HG03520 (cell line): ENCODE data around the gene CLDN9.

Experiments
- ATAC-seq: cut with Tn5 transposase; IDR thresholded peaks from one replicate; pipeline ENCODE4 v1.9.1; 2021; ENCODE audit warnings: mild to moderate bottlenecking, moderate library complexity; ENCODE audit not compliant: unreplicated experiment

CLDN9 gene, protein sequence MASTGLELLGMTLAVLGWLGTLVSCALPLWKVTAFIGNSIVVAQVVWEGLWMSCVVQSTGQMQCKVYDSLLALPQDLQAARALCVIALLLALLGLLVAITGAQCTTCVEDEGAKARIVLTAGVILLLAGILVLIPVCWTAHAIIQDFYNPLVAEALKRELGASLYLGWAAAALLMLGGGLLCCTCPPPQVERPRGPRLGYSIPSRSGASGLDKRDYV

DNA sequence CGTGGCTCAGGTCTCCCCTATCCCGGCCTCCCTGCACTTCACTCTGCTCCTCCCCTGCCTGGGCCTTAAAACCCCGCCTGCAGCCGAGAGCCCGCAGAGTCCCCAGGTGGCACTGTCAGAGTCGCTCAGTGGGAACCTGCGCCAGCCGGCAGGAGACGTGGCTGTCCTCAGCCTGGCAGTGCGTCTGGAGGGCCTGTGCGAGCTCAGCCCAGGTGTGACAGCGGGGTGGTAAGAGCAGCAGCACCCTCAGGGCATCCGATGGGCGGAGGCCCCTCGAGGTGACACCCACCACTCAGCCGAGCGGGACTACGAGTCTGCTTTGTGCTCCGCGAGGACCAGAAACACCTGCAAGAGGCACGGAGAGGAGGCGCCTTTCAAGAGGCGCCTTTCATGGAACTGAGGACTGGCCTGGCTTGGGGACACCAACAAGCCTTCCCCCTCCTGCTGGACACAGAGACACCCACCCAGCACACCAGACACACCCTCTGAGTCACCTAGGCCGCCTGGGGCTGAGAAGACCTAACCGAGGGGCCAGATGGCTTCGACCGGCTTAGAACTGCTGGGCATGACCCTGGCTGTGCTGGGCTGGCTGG is at the start of gene CLDN9:
Gene CLDN9, plus strand, starts transcription at position 96 of the 593 bp plus-strand sequence. Its CDS starts 440 bp downstream, at position 536.
- no peak for ATAC-seq

DNA sequence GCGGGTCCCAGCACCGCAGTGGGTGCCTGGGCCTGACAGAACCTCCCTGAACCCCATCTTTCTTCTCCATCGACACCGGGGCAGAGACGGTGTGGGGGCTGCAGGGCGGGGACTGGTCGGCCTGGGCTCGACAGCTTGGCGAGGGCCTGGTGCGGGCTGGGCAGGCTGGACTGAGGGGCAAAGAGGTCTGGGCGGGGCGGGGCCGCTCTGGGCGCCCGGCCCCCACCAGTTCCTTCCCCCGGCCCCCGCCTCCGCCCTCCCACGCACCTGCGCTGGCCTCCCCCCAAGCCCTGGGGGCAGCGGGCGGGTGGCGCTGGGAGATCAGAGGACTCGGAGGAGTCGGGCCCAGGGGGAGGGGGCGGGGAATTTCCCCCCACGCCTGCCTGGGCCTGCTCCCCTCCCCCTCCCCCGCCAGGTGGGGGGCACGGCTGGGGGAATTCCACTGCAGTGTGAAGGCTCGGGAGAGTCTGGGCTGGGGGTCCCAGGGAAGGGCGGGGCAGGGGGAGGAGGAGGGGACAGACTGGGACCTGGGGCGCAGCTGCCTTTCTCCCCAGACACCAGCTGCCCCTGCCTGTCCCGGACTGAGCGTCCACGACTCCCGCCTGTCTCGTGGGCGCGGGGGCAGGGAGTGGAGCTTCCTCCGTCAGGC is 49.5 kb upstream of the CLDN9 start:
- ATAC-seq: no peak

DNA sequence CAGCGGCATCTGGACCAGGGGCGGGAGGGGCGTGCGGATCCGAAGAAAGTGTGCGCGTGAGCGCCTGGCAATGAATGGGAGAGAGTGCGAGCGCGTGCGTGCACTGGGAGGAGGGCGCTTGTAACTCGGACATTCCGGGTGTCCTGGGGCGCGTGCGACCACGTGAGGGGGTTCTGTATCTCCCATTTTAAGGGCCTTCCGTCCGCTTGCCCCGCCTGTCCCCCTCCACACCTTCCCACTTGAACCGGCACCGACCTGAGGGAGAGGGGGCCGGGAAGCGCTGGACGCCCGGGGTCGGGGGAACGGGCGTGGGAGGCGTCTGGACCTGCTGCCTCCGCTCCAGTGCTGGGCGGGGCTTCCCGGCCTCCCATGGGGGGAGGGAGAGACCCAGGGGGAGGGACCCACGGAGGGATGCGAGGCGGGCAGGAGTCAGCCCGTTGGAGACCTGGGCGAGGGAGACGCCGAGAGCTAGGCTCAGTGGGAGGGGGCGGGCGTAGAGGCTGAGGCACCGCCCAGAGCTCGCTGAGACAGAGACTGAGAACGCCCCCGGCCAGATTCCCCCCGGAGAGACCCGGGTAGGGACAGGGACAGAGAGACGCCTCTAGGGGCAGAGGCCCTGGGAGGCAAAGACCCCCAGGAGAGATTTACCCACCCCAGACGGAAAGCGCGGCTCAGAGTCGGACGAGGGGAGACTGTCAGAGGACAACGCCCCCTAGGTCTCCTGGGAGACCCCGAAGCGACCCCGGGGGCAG is 48.8 kb upstream of the CLDN9 start, which contains the start of gene KREMEN2:
Gene KREMEN2, plus strand, starts transcription at position 553 of the 752 bp plus-strand sequence. CDS start 246 bp downstream, outside the sequence.
- ATAC-seq: no peak

DNA sequence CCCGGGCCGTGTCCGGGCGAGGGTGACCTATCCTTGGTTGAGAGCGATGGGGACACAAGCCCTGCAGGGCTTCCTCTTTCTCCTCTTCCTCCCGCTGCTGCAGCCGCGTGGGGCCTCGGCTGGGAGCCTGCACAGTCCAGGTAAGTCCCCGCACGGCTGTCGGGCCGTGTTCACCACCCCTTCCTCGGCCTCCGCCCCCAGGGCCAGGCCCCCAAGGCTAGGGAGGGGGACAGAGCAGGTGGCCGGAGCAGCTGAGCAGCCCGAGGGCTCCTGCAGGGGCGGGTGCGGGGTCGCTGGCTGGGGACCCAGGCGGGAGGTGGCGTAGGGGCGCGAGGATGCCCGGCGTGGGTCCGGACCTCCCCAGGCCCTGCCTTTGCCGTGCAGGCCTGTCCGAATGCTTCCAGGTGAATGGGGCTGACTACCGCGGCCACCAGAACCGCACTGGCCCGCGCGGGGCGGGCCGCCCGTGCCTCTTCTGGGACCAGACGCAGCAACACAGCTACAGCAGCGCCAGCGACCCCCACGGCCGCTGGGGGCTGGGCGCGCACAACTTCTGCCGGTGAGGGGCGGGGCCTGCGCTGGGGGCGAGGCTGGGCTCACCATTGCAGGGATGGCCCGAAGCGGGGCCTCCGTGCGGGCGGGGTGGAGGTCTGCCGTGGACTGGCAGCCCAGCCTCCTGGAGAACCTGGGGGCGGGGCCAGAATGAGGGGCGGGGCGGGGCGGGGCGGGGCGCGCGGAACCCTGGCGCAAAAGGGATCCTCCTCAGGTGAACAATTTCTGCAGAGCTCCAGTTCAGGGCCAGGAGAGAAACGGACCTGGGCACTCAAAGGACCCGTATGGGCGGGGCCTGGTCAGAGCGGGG is 48.0 kb upstream of the CLDN9 start:
- ATAC-seq: no peak

DNA sequence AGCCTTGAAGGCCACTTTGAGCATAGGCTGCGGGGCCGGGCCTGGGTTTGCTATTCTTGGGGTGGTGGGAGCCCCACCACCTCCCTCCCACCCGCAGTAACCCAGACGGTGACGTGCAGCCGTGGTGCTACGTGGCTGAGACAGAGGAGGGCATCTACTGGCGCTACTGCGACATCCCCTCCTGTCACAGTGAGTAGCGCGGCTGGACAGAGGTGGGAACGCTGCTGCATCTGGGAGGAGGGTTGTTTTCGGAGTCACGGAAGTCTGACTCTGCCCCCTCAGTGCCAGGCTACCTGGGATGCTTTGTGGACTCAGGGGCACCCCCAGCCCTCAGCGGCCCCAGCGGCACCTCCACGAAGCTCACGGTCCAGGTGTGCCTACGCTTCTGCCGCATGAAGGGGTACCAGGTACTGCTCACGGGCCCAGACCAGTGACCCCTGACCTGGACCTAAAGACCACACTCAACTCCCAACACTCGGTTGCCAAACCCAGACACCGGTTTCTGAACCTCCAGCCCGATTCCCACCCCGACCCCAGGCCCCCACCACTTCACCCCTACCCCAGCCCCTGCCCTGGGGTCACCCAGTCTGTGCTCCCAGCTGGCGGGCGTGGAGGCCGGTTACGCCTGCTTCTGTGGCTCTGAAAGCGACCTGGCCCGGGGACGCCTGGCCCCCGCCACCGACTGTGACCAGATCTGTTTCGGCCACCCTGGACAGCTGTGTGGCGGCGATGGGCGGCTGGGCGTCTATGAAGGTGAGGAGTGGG is 46.5 kb upstream of the CLDN9 start:
- ATAC-seq: no peak

DNA sequence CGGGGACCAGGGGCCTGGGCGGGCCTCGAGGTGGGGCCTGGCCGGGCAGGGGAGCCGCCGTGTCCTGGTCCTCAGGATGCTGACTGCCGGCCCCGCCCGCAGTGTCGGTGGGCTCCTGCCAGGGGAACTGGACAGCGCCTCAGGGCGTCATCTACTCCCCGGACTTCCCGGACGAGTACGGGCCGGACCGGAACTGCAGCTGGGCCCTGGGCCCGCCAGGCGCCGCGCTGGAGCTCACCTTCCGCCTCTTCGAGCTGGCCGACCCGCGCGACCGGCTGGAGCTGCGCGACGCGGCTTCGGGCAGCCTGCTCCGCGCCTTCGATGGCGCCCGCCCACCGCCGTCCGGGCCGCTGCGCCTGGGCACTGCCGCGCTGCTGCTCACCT is 45.9 kb upstream of the CLDN9 start:
- ATAC-seq: no peak

DNA sequence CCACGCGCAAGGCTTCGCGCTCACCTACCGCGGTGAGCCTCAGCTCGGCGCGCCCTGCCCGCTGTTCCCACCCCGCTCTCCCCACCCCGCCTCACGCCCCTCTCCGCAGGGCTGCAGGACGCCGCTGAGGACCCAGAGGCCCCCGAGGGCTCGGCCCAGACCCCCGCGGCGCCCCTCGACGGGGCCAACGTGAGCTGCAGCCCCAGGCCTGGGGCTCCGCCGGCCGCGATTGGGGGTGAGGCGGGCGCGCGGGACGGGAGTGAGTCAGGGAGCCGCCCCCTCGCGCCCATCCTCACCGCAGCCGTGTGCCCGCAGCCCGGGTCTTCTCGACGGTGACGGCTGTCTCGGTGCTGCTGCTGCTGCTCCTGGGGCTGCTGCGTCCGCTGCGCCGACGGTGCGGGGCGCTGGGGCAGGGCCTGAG is 45.5 kb upstream of the CLDN9 start:
- no peak for ATAC-seq

DNA sequence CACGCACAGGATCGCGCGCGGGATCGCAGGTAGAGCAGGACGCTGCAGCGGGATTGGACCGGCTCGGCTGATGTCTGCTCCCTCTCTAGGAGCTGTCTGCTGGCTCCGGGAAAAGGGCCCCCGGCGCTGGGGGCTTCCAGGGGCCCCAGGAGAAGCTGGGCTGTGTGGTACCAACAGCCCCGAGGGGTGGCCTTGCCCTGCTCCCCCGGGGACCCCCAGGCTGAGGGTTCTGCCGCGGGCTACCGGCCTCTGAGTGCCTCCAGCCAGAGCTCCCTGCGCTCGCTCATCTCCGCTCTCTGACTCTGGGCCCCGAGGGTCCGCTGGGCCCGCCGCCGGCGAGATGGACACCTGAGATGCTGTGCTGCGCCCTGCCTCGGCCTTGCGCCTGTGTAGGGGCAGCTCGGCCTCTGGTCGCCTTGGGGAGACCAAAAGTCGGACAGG is 45.0 kb upstream of the CLDN9 start:
- ATAC-seq: no peak

DNA sequence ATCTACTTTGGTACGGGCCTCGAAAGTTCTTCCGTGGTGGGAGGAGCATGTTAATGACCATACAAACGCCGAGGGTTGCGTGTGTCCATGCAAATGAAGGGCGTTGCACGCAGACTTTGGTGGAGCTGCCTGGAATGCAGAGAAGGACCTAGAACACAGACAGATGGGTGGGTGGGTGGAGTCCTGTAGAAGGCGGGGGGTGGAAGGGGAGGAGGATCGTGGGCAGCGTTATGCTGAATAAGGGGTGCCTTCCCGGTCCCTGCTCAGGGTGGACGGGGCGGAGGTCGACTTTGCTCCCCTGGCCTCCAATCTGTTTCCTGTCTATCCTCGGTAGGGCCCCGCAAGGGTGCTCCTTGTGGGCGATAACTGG is 44.4 kb upstream of the CLDN9 start:
- no peak for ATAC-seq

DNA sequence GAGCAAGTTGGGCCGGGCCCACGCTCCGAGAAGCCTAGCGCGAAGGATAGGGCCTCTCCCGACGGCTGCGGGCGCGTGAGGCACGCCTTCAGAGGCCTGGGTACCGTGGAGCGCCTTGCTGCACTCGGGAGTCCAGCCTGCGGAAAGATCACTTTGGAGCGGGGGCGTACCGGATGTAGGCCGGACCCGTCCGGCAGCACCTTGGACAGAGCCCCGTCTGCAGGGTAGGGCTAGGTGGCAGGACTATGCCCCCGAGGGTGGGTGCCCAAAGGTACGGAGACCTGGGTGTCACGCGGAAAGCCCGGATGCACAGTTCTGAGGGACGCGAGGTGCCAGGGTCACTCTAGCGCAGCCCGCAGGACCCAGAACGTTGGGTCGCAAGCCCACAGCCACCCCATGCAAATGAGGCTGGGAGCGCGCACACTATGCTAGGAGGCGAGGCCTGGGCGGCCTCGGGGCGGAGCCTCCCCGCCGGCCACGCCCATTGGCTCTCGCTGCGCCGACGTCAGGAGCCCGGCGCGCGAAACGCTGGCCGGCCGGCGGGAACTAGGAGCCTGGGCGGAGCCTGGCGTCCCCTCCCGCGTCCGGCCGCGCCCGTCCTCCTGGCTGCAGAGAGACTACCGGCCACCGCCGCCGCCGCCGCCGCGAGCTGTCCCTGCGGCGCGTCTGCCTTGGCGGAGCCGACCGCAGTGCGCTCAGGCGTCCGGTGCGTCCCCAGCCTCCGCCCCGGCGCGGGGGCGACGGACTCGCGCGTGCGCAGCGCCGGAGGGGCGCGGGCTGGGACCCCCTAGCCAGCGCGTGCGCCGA is 43.8 kb upstream of the CLDN9 start, which contains the start of gene PAQR4:
Gene PAQR4, plus strand, starts transcription at position 611 of the 807 bp plus-strand sequence. CDS start 327 bp downstream, outside the sequence.
- ATAC-seq: peak; percentile 70

DNA sequence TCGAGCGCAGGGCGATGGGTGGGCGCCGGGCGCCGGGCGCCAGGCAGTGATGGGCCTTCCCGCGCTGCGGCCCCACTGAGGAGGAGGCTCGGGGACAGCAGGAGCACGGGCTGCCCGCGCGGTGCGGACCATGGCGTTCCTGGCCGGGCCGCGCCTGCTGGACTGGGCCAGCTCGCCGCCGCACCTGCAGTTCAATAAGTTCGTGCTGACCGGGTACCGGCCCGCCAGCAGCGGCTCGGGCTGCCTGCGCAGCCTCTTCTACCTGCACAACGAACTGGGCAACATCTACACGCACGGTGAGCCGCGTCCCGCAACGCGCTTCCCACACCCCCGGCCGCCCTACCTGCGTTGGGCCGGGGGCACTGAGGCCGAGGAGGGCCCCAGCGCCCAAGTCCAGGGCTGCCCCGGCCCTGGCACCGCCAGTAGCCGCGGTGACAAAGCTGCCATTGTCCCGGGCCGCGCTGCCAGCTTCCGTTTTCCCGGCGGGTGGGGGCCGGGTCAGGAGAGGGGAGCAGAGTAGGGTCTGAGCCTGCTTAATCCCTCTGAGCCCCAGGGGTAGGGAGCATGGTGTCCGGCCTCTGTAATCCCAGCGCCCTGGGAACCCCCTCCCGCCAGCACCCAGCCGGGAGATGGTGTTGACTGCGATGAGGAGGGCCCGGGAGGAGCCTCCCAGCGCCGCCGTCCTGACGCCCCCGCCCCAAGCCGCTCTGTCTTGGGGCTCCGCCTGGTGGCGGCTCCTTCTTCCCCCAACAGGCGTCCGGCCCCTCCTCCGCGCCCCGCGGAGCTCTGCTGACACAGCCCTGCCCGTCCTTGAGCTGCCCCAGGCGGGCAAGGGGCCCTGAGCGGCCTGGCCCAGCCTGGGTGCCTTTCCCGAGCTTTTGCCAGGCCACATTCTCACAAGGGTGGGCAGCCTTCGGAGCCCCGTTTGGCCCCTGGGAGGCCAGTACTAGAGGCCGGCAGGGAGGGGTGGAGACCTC is 42.9 kb upstream of the CLDN9 start:
- no peak for ATAC-seq

DNA sequence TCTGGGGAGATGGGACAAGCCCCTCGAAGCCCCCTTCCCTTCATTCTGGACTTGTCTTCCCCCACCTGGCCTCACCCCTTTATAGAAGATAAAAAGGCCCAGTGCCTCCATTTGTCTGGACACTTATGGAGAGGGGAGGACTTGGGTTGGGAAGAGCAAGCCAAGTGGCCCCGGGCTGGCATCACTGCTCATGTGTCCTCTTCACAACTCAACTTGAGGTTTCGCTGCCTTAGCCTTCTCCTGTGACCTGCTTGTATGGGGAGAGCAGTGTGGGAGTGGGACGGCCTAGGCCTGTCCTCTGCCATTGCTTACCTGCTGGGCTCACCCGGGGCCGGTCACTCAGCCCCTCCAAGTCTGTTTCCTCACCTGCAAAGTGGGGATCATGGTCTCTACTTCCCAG is 42.2 kb upstream of the CLDN9 start:
- ATAC-seq: no peak

DNA sequence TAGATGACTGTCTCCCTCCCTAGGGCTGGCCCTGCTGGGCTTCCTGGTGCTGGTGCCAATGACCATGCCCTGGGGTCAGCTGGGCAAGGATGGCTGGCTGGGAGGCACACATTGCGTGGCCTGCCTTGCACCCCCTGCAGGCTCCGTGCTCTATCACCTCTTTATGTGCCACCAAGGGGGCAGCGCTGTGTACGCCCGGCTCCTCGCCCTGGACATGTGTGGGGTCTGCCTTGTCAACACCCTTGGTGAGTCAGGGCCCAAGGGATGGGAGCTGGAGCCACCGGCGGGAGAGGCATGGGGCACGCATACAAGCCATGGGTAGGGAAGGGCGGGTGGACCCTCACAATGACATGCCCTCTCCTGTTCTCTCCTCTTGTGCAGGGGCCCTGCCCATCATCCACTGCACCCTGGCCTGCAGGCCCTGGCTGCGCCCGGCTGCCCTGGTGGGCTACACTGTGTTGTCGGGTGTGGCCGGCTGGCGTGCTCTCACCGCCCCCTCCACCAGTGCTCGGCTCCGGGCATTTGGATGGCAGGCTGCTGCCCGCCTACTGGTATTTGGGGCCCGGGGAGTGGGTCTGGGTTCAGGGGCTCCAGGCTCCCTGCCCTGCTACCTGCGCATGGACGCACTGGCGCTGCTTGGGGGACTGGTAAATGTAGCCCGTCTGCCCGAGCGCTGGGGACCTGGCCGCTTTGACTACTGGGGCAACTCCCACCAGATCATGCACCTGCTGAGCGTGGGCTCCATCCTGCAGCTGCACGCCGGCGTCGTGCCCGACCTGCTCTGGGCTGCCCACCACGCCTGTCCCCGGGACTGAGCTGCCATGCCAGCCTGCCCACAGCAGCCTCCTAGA is 41.4 kb upstream of the CLDN9 start:
- no peak for ATAC-seq

DNA sequence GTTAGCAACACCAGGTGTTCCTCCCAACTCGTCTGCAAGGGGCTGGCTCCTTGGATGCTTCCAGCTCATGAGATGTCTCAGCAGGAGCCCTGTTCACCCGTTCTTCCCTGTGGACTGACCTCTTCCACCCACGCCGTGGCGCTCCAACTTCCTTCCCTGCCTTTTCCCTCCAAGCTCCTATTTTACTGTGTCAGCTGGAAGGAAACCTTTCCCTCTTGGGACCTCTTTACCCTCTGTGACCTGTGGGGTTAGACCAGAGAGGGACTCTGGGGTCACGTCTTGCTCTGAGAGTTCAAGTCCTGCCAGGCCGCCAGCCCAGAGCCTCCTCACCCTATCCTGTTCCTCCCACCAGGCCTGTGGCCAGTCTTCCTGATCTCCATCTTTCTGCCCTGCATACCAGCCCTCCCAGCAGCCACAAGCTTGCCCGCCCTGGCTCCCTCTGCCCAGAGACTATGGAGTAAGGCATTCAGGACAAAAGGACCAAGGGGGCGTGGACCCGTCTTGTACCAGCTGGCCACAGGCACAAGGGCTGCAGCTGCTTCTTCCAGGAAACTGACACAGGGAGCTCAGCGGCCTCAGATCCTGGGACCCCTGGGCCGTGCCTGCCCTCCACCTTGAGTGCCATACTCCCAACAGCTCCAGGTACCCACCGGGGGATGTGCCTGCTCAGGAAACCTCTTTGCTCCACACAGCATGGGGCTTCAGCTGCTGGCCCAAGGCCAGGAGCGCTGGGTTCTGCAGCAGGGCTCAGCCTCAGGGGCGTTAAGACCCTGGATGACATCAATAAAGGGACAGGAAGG is 40.5 kb upstream of the CLDN9 start:
- no peak for ATAC-seq

DNA sequence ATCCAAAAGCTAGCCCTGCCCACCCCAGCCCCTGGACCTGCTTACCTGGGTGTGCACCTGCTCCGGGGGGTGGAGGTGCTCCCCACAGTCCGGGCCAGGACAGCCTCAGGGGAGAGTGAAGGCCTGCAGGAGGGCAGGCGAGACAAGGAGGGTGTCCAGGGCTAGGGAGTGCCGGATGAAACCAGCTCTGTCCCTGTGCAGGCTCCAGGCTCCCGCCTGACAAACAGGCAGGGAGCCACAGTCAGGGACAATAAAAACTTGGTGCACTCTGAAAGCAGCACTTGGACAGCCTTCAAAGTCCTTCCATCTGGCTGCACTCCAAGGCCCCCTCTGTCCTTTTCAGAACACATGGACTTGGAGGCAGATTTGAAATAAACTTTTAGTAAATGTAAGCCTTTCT is 39.6 kb upstream of the CLDN9 start:
- no peak for ATAC-seq
